ENCODE data around the gene SUMO3. TPM values are rescaled to one million over a fixed set of nuclear protein-coding genes. Genes with fewer than 3 reads are reported as not detected.

SUMO3 gene
- total RNA-seq, 2 experiments from 2014 or later = 87.1 to 94.7 TPM

- Mint-ChIP-seq H3K4me1 (ENCODE audit: low read depth) (peaks cover 13% of the 10 kb centered on the region), H3K4me3 (peak overlapping the region; percentile 54), H3K9me3 (peaks cover 23% of the 10 kb centered on the region), H3K27me3 (ENCODE audit: low read depth) (no peaks in the 10 kb centered on the region), H3K36me3 (ENCODE audit: low read depth) (peaks cover 3% of the 10 kb centered on the region), H3K27ac (peak overlapping the region; percentile 12)
- intact Hi-C loops (cut with micrococcal nuclease) = loop anchor here (5.0 kb wide), 2 partner anchors 258 to 1503 kb away; partner anchors contain the start of genes C21orf58 and PCNT
- CTCF ChIA-PET = no interaction called here
- no peak for DNase-seq
Observed at GRCh38 chr21:44819283-44820243, 1.7 kb upstream of the SUMO3 start.

- no peak overlapping the region for H3K27ac Mint-ChIP-seq
- intact Hi-C loops (cut with micrococcal nuclease) = loop anchor here (1.0 to 5.0 kb wide), 4 partner anchors 55 to 1504 kb away; partner anchors contain the start of genes C21orf58, CFAP410, PCNT and PTTG1IP
- CTCF ChIA-PET = interaction anchor here (1.5 kb wide), 1 partner anchor 18 kb away, joined by 4 read pairs; the partner anchor contains the start of gene UBE2G2
- no peaks in the 10 kb centered on the region for H3K27me3 Mint-ChIP-seq (ENCODE audit: low read depth)
- peaks cover 13% of the 10 kb centered on the region for H3K4me1 Mint-ChIP-seq (ENCODE audit: low read depth)
- peaks cover 3% of the 10 kb centered on the region for H3K36me3 Mint-ChIP-seq (ENCODE audit: low read depth)
- DNase-seq = no peak
- H3K9me3 Mint-ChIP-seq = peaks cover 21% of the 10 kb centered on the region
- peak overlapping the region; percentile 54 for H3K4me3 Mint-ChIP-seq
Observed at GRCh38 chr21:44818640-44819011, 764 bp upstream of the SUMO3 start.

- CTCF ChIA-PET = interaction anchor here (1.1 to 1.5 kb wide), 2 partner anchors 16 to 24 kb away, joined by 3 to 4 read pairs; partner anchors contain the start of gene UBE2G2
Observed at GRCh38 chr21:44817506-44817880, 369 bp downstream of the SUMO3 start.

GRCh38 chr21:44816761-44817505 is 929 bp downstream of the SUMO3 start:
- Mint-ChIP-seq H3K27ac (no peak overlapping the region), H3K4me1 (ENCODE audit: low read depth) (peaks cover 15% of the 10 kb centered on the region), H3K27me3 (ENCODE audit: low read depth) (no peaks in the 10 kb centered on the region), H3K4me3 (peak overlapping the region; percentile 69), H3K36me3 (ENCODE audit: low read depth) (no peaks in the 10 kb centered on the region), H3K9me3 (peaks cover 7% of the 10 kb centered on the region)
- CTCF ChIA-PET = interaction anchor here (1.1 to 1.5 kb wide), 2 partner anchors 16 to 24 kb away, joined by 3 to 4 read pairs; partner anchors contain the start of gene UBE2G2
- no peak for DNase-seq
- intact Hi-C loops (cut with micrococcal nuclease) = loop anchor here (1.0 to 5.0 kb wide), 5 partner anchors 16 to 1505 kb away; partner anchors contain the start of genes C21orf58, PCNT and UBE2G2

More at GRCh38 chr21:44817506-44817880, 369 bp downstream of the SUMO3 start:
- intact Hi-C loops (cut with micrococcal nuclease) = loop anchor here (1.0 to 5.0 kb wide), 5 partner anchors 16 to 1505 kb away; partner anchors contain the start of genes C21orf58, PCNT and UBE2G2
- Mint-ChIP-seq H3K27ac (no peak overlapping the region), H3K27me3 (ENCODE audit: low read depth) (no peaks in the 10 kb centered on the region), H3K36me3 (ENCODE audit: low read depth) (no peaks in the 10 kb centered on the region), H3K9me3 (peaks cover 11% of the 10 kb centered on the region), H3K4me1 (ENCODE audit: low read depth) (peaks cover 15% of the 10 kb centered on the region), H3K4me3 (peak overlapping the region; percentile 65)
- peak; percentile 95 for DNase-seq

GRCh38 chr21:44815852-44816628 is 1.8 kb downstream of the SUMO3 start:
- H3K4me3 Mint-ChIP-seq = peak overlapping the region; percentile 69
- H3K9me3 Mint-ChIP-seq = peaks cover 4% of the 10 kb centered on the region
- no peak for DNase-seq
- intact Hi-C loops (cut with micrococcal nuclease) = loop anchor here (2.0 to 5.0 kb wide), 4 partner anchors 31 to 1506 kb away; partner anchors contain the start of genes C21orf58 and PCNT
- H3K27me3 Mint-ChIP-seq (ENCODE audit: low read depth) = no peaks in the 10 kb centered on the region
- H3K27ac Mint-ChIP-seq = no peak overlapping the region
- peaks cover 3% of the 10 kb centered on the region for H3K36me3 Mint-ChIP-seq (ENCODE audit: low read depth)
- H3K4me1 Mint-ChIP-seq (ENCODE audit: low read depth) = peaks cover 19% of the 10 kb centered on the region
- CTCF ChIA-PET = interaction anchor here (0.7 kb wide), 1 partner anchor 14 kb away, joined by 3 read pairs; the partner anchor contains the start of gene UBE2G2

GRCh38 chr21:44815225-44815624 is 2.6 kb downstream of the SUMO3 start:
- no peak overlapping the region for H3K4me3 Mint-ChIP-seq
- CTCF ChIA-PET = interaction anchor here (1.7 kb wide), 1 partner anchor 14 kb away, joined by 4 read pairs; the partner anchor contains the start of gene UBE2G2
- no peak overlapping the region for H3K27ac Mint-ChIP-seq
- H3K9me3 Mint-ChIP-seq = peaks cover 3% of the 10 kb centered on the region
- intact Hi-C loops (cut with micrococcal nuclease) = loop anchor here (5.0 kb wide), 2 partner anchors 262 to 1507 kb away; partner anchors contain the start of genes C21orf58 and PCNT
- no peak for DNase-seq
- H3K27me3 Mint-ChIP-seq (ENCODE audit: low read depth) = no peaks in the 10 kb centered on the region
- peaks cover 6% of the 10 kb centered on the region for H3K36me3 Mint-ChIP-seq (ENCODE audit: low read depth)
- peaks cover 22% of the 10 kb centered on the region for H3K4me1 Mint-ChIP-seq (ENCODE audit: low read depth)

- no peak for DNase-seq
- CTCF ChIA-PET = interaction anchor here (1.7 kb wide), 1 partner anchor 14 kb away, joined by 4 read pairs; the partner anchor contains the start of gene UBE2G2
- no peak overlapping the region for H3K4me3 Mint-ChIP-seq
- intact Hi-C loops (cut with micrococcal nuclease) = loop anchor here (5.0 kb wide), 2 partner anchors 263 to 1508 kb away; partner anchors contain the start of genes C21orf58 and PCNT
- no peak overlapping the region for H3K27ac Mint-ChIP-seq
- no peaks in the 10 kb centered on the region for H3K27me3 Mint-ChIP-seq (ENCODE audit: low read depth)
- H3K4me1 Mint-ChIP-seq (ENCODE audit: low read depth) = peaks cover 27% of the 10 kb centered on the region
- H3K36me3 Mint-ChIP-seq (ENCODE audit: low read depth) = peaks cover 9% of the 10 kb centered on the region
- H3K9me3 Mint-ChIP-seq = no peaks in the 10 kb centered on the region
Observed at GRCh38 chr21:44814498-44815023, 3.3 kb downstream of the SUMO3 start.

- no peaks in the 10 kb centered on the region for H3K9me3 Mint-ChIP-seq
- CTCF ChIA-PET = interaction anchor here (1.7 kb wide), 1 partner anchor 13 kb away, joined by 4 read pairs; the partner anchor contains the start of gene UBE2G2
- H3K27me3 Mint-ChIP-seq (ENCODE audit: low read depth) = no peaks in the 10 kb centered on the region
- intact Hi-C loops (cut with micrococcal nuclease) = no loop called here
- peaks cover 12% of the 10 kb centered on the region for H3K36me3 Mint-ChIP-seq (ENCODE audit: low read depth)
- no peak for DNase-seq
- peaks cover 27% of the 10 kb centered on the region for H3K4me1 Mint-ChIP-seq (ENCODE audit: low read depth)
- H3K27ac Mint-ChIP-seq = no peak overlapping the region
- H3K4me3 Mint-ChIP-seq = no peak overlapping the region
Observed at GRCh38 chr21:44813727-44814126, 4.1 kb downstream of the SUMO3 start.

GRCh38 chr21:44813149-44813548 is 4.7 kb downstream of the SUMO3 start:
- DNase-seq = no peak
- Mint-ChIP-seq H3K9me3 (no peaks in the 10 kb centered on the region), H3K27ac (no peak overlapping the region), H3K4me3 (no peak overlapping the region), H3K4me1 (ENCODE audit: low read depth) (peaks cover 27% of the 10 kb centered on the region), H3K27me3 (ENCODE audit: low read depth) (no peaks in the 10 kb centered on the region), H3K36me3 (ENCODE audit: low read depth) (peaks cover 12% of the 10 kb centered on the region)
- CTCF ChIA-PET = interaction anchor here (0.5 kb wide), 1 partner anchor 104 kb away, joined by 3 read pairs; no protein-coding TSS in a partner anchor
- intact Hi-C loops (cut with micrococcal nuclease) = no loop called here

GRCh38 chr21:44812640-44813039 is 5.2 kb downstream of the SUMO3 start:
- Mint-ChIP-seq H3K27me3 (ENCODE audit: low read depth) (no peaks in the 10 kb centered on the region), H3K27ac (no peak overlapping the region), H3K9me3 (no peaks in the 10 kb centered on the region), H3K36me3 (ENCODE audit: low read depth) (peaks cover 12% of the 10 kb centered on the region), H3K4me1 (ENCODE audit: low read depth) (peaks cover 27% of the 10 kb centered on the region), H3K4me3 (no peak overlapping the region)
- intact Hi-C loops (cut with micrococcal nuclease) = no loop called here
- CTCF ChIA-PET = interaction anchor here (0.5 kb wide), 1 partner anchor 104 kb away, joined by 3 read pairs; no protein-coding TSS in a partner anchor
- no peak for DNase-seq

- Mint-ChIP-seq H3K36me3 (ENCODE audit: low read depth) (peaks cover 18% of the 10 kb centered on the region), H3K27me3 (ENCODE audit: low read depth) (no peaks in the 10 kb centered on the region), H3K4me1 (ENCODE audit: low read depth) (peaks cover 19% of the 10 kb centered on the region), H3K4me3 (no peak overlapping the region), H3K9me3 (no peaks in the 10 kb centered on the region), H3K27ac (no peak overlapping the region)
- intact Hi-C loops (cut with micrococcal nuclease) = no loop called here
- CTCF ChIA-PET = no interaction called here
- no peak for DNase-seq
Observed at GRCh38 chr21:44810779-44811178, 7.1 kb downstream of the SUMO3 start.

Data from activated naive CD4-positive, alpha-beta T cell treated with anti-CD3 and anti-CD28 coated beads for 36 hours (primary cell).